GM21576 (cell line): Measurements from ENCODE around the gene MYO1D.
"Not testable (repeated sequence)": the region's sequence is repeated elsewhere in the genome, so short reads cannot be mapped to it uniquely, and the experiment has no call there.

Experiments used
- ATAC-seq: cut with Tn5 transposase; IDR thresholded peaks from one replicate; pipeline ENCODE4 v1.9.1; 2021; ENCODE audit warnings: mild to moderate bottlenecking, moderate library complexity; ENCODE audit not compliant: unreplicated experiment

Gene MYO1D

GRCh38 chr17:32821987-32822934 is 54.7 kb downstream of the MYO1D start:
- ATAC-seq: not testable (repeated sequence)

DNA sequence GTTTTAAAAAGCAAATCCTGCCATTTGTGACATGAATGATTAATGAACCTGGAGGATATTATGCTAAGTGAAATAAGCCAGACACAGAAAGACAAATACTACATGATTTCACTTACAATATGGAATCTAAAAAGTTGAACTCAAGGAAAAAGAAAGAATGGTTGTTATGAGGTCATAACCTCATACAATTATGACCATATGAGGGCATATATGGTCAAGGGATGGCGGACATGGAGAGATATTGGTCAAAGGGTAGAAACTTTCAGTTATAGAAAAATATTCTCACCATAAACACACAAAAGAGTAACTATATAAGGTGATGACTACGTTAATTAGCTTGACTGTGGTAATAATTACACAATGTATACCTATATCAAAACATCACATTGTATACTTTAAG is 56.5 kb downstream of the MYO1D start:
- ATAC-seq: no peak

DNA sequence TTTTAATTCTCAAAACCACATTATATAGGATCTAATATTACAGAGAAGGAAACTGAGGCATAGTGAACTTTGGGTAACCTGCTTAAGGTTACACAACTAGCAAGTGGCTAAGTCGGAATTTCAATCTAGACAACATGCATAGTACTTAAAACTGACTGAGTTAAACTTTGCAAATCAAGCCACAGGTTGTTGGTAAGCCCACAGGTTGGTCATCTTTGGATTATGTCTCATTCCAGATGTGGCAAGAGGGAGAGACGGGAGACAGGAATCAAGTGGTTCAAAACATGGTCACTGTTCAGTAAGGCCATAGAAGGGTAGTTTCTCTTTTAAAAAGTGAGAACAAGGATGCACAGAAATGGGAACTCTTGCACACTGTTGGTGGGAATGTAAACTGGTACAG is 57.1 kb downstream of the MYO1D start:
- no peak for ATAC-seq

GRCh38 chr17:32819035-32819434 is 57.9 kb downstream of the MYO1D start:
- no peak for ATAC-seq

- ATAC-seq: no peak
These were observed 61.5 kb downstream of the MYO1D start for GRCh38 chr17:32815460-32815859.

DNA sequence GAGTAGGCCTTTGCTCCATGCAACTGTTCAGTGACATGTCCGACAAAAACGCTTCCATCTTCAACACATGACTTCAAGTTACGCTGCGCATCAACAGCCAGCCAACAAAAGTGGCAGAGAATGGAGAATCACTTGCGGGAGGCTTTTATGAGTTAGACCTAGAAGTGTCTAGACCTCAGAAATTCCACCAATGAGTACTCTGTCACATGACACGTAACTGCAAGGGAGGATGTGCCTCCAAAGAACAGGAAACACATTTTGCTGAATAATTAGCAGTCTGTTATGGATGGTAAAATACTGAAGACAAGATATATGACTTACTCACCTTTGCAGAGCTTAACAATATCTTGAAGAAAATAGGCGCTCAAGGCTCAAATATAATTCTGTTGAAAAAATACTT is 62.1 kb downstream of the MYO1D start:
- ATAC-seq: no peak

DNA sequence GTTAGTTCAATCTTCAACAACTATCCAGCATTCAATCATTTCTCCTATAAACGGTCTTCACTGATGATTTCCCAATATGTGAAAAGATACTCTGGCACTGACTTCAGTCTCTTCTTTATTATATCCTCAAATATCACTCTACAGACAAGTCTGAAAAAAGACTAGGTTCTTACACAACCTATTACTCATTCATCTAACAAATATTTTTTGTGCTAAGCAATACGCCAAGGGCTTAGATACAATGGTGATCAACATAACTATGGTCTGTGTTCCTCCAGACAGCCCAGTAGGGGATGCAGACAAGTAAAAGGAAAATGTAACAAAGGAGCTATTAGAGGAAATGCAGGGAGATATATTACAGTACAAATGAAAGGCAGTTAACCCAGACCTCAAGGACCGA is 63.9 kb downstream of the MYO1D start:
- ATAC-seq: no peak

GRCh38 chr17:32810690-32811089 is 66.2 kb downstream of the MYO1D start:
- ATAC-seq: no peak

DNA sequence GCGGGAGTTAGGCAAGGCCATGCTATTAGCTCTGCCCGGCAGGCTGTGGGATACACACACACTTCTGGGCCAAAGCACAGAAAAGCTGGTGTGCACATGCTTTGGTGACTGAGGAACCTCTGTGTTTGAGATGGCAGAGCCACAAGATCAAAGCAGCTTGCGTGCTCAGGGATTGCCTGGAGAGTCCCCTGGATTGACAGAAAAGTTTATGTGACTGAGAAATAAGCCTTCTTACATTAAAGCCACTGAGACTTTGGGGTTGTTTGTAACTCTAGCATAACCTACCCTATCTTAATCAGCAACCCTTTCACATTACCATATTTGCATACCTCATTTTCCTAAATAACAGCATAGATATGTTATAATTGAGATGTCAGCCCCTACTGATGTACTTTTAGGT is 69.3 kb downstream of the MYO1D start:
- ATAC-seq: no peak

DNA sequence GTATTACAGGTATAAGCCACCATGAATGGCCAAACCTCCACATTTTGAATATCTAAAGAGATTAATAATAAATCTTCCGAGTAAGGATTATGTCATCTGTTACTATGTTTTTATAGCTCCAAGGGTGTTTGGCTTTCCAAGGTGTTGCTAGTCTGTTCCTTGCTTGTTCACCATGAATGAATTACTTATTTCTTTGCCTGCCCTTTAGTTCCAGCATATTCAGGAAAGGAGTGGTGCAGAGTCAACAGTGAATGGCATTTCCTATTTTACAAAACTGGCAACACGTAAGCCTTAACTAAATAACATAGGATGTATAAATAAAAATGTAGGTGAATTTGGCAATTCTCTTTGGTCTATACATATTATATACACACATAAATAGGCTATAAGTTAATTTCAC is 70.3 kb downstream of the MYO1D start:
- ATAC-seq: no peak

DNA sequence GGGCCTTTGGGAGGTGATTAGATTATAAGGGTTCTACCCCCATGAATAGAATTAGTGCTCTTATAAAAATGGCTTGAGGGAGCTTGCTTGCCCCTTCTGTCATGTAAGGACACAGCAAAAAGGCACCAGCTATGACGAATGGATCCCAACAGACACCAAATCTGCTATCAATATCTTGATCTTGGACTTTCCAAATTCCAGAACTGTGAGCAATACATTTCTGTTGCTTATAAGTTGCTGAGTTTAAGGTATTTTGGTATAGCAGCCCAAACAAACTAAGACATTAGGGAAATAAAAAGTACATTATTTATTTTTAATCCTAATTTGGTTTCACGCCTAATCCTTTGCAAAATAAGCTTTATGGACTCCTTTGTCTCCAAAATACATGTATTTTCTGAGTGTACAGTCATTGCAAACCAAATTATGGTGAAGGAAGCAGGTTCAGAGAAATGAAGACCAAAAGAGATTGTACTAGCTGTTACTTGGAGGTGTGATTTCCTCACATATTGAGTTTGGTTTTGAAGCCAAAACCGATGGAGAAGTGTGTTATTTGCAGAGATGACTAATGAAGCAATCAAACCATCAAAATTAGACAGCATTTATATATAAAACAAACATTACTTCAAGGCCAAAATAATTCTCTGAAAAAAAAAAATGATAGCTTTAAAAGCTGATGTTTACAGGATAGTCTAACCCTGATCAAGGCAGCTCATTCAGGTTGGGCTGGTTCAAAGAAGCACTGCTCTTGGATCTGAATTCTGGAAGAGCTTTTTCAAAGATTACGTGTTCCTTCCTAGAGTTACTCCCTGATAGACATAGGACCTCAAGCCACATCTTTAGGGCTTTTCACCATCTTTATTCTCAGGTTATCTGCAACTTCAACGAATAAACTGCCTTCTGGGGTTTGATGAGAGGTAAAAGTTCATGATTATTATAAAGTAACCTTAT is 71.6 kb downstream of the MYO1D start:
- ATAC-seq: no peak

- ATAC-seq: no peak
These were observed 73.4 kb downstream of the MYO1D start for GRCh38 chr17:32803544-32803943.

DNA sequence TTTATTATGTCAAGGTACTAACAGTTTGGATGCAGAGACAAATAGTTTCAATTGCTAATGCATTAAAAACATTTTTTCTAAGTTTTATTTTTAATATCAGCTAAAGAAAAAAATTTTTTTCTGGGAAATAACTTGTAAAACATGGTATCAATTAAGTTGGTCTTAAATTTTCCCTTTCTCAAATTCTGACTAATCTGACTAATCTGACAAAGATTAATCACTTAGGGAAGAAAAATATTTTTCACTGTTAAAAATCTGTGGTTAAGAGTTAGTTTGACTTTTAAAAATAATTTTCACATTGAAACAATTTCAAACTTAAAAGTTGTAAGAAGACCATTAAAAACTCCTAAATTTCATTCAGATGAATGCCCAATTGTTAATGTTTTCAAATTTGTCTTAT is 74.6 kb downstream of the MYO1D start:
- no peak for ATAC-seq

DNA sequence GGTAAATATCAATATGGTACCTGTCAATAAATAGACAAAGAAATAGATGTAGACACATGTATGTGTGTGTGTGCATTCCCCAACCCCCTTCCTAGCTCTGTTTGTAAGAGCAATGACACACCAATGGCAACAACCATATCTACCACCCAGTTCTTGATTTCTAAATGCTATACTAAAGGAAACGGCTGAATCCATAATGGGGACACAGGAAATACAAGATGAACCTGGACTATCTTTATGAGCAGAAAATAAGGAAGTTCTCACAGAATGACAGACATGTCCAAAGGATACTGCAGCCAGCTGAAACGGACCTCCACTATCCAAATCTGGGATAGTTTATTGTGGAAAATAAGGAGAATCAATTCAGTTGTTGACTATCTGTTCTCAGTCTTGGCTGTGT is 75.3 kb downstream of the MYO1D start:
- ATAC-seq: no peak

DNA sequence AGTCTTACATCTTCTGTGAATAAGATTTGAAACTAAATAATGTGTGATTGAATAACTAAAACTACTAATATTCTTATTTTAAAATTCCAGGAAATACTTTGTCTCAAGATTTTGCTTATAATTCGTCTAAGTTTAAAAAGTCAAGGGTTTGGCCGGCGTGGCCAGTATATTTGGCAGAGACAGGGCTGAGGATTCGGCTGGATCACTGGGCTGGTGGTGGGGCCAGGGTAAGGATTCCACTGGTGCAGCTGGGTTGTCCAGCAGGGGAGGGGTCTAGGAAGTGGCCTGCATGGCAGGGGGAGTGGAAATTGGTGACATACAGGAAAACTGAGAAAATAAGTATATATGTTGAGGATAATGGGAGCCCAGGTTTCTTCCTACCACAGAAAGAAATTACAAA is 75.7 kb downstream of the MYO1D start:
- ATAC-seq: no peak

GRCh38 chr17:32798938-32799337 is 78.0 kb downstream of the MYO1D start:
- no peak for ATAC-seq

DNA sequence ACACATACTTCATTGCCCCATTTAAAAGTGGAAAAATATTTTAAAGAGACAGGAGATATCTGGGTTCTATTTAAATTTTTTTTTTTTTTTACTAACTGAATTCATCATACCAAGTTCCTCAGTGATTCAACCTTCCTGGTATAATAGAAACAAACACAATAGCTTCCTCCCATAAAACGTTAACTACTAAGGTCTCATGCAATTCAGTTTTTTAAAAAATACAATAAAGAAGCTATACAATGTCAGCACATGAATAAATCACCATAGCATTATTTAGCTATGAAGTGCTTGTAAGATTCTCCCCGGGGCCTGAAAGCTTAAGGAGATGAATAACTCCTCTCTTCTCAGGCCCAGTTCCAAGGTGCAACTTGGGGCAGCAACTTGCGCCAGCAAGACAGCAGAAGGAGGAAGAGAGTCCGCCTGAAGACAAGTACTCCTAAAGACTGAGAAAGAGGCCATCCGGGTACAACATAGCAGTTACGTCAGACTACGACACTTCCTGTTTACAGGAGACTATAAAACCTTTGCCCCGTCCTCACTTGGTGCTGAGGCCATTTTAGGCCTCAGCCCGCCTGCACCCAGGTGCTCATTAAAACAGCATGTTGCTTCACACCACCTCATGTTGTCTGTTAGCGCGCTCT is 81.5 kb downstream of the MYO1D start:
- no peak for ATAC-seq

GRCh38 chr17:32794533-32795246 is 82.2 kb downstream of the MYO1D start:
- no peak for ATAC-seq

DNA sequence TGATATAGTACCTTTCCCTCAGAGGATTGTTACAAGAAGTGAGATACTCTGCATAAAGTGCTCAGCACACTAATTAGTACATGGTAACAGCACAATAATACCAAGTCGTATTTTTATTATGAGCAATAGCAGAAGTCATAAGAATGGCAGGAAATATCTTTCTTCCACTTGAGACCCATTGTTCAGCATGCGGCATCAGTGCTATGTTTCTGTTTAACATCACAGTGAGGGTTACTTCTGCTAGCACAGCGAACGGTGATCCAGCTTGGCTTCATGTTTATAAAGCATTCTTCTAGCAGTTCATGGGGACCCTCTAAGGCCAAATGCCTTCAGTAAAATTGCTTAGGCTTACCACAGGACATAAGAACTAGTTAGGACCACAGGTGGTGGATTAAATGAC is 83.1 kb downstream of the MYO1D start:
- ATAC-seq: no peak

DNA sequence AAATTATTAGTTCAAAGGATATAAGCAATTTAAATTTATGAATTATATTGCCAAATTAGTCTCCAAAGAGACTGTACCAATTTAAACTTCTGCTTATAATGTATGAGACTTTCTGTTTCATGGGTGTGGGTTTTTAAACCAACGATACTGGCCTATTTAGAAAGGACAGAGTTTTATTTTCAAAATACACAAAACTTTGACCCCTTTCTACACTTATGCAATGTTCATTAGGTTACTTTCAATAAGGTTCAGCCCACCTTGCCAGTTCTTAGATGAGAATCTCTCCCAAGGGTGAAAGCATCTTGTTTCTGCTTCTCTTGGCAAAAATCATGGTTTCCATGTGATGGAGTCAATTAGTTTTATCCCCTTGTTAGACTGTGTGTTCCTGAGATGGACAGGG is 84.7 kb downstream of the MYO1D start:
- ATAC-seq: no peak

DNA sequence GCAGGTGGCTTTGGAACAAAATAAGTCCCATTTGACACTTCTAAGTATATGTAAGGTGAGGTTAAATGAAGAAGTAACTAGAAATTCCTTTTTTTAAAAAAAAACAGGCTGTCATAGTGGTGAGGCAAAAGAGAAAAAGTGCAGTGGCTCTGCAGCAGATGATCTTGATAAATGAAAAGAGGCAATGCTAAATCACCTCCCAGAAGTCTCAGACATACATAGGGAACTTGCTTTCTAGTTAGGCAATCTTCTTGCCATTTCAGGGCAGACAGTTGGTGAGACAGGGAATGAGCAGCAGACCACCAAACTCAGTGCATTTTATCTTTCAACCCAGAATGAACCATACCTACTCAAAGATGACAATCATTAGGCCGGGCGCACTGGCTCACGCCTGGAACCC is 90.8 kb downstream of the MYO1D start:
- ATAC-seq: no peak
